ENCODE results near the gene NFIB. TPM values are rescaled to one million over a fixed set of nuclear protein-coding genes. Genes with fewer than 3 reads are reported as not detected.

The NFIB gene
- total RNA-seq, 1 experiment from 2014 or later = 12.5 TPM

- ChIA-PET POLR2A (no interaction called here), CTCF (no interaction called here)
Observed at GRCh38 chr9:14062586-14063221, 251.2 kb downstream of the NFIB start.

GRCh38 chr9:14061936-14062585, 251.9 kb downstream of the NFIB start:
- Mint-ChIP-seq H3K27me3 (ENCODE audit: low read depth) (no peaks in the 10 kb centered on the region), H3K9me3 (no peaks in the 10 kb centered on the region), H3K36me3 (no peaks in the 10 kb centered on the region), H3K4me1 (no peaks in the 10 kb centered on the region), H3K27ac (no peak overlapping the region), H3K4me3 (no peak overlapping the region)
- DNase-seq (ENCODE audit: low spot score) (no peak), ATAC-seq (no peak)
- ChIA-PET CTCF (no interaction called here), POLR2A (no interaction called here)
- TF ChIP-seq AFF4 (CRISPR knock-in tag; IDR thresholded peaks at IDR 0.05; ENCODE audit: borderline replicate concordance) = no peak
- no peak for TF ChIP-seq ZNF121 (CRISPR knock-in tag; IDR thresholded peaks at IDR 0.05)
- TF ChIP-seq ZSCAN18 (CRISPR knock-in tag; IDR thresholded peaks at IDR 0.05) = no peak
- TF ChIP-seq ZNF219 (CRISPR knock-in tag; IDR thresholded peaks at IDR 0.05; ENCODE audit: borderline replicate concordance) = no peak
- no peak for TF ChIP-seq TCF7 (CRISPR knock-in tag; IDR thresholded peaks at IDR 0.05; ENCODE audit: low read depth)
- no peak for TF ChIP-seq SMAD4 (CRISPR knock-in tag; IDR thresholded peaks at IDR 0.05)

More at GRCh38 chr9:14062586-14063221, 251.2 kb downstream of the NFIB start:
- H3K27me3 Mint-ChIP-seq (ENCODE audit: low read depth) = no peaks in the 10 kb centered on the region
- DNase-seq (ENCODE audit: low spot score) (no peak), ATAC-seq (no peak)
- no peak overlapping the region for H3K27ac Mint-ChIP-seq
- no peaks in the 10 kb centered on the region for H3K36me3 Mint-ChIP-seq
- no peaks in the 10 kb centered on the region for H3K9me3 Mint-ChIP-seq
- TF ChIP-seq ZNF396 (CRISPR knock-in tag; IDR thresholded peaks at IDR 0.05; ENCODE audit: borderline replicate concordance) (no peak), ZBTB21 (CRISPR knock-in tag; IDR thresholded peaks at IDR 0.05; ENCODE audit: borderline replicate concordance) (no peak), ZNF219 (CRISPR knock-in tag; IDR thresholded peaks at IDR 0.05; ENCODE audit: borderline replicate concordance) (no peak), CDX4 (CRISPR knock-in tag; IDR thresholded peaks at IDR 0.05; ENCODE audit: borderline replicate concordance) (no peak), ZSCAN18 (CRISPR knock-in tag; IDR thresholded peaks at IDR 0.05) (no peak), CTCF (IDR thresholded peaks at IDR 0.05) (no peak), ATF3 (CRISPR knock-in tag; conservative IDR thresholded peaks at IDR 0.05) (no peak)
- H3K4me1 Mint-ChIP-seq = no peaks in the 10 kb centered on the region
- no peak overlapping the region for H3K4me3 Mint-ChIP-seq
